Frontal cortex (tissue), 4 donors: Measurements from ENCODE around the gene TMEM108. TPM values are rescaled to one million over a fixed set of nuclear protein-coding genes. Genes with fewer than 3 reads are reported as not detected.

Source experiments
- DNase-seq, 2 donors: peaks; one replicate each; pipeline ENCODE4 v3.0.0; 2012; ENCODE audit warnings: low spot score in 2 of 2
- FAIRE-seq: peaks from 2 replicates; lab custom pipeline; 2012; peaks lifted over from hg19 to GRCh38; lab: Jason Lieb, UNC
- total RNA-seq: library from RNA; depleted of rRNA; stranded (reverse); fragments of >200 nt; gene quantifications from one replicate; pipeline ENCODE4 v1.2.3, GENCODE V29; 2014
- donor health status: control.
- donor health status: control.
- donor health status: control.

TMEM108 gene
- total RNA-seq, 1 donor from 2014 or later = 18.3 TPM

DNA sequence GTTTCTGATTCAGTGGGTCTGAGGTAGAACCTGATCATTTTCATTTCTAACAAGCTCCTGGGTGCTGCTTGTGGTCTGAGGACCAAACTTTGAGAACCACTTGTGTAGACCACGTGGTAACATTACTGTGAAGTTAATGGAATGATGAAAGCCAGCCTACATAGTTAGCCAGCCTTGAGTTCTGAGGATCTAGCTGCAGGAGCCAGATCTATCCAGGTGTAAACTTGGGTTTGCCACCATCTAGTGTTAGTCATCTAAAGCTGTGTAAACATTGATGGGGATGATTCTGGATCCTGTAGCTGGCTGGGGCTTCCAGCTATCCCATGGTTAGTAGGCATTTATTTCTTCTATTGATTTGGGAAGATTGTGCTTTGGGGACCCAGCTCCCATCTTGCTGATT is 170.0 kb downstream of the TMEM108 start:
- no peak for FAIRE-seq
- DNase-seq = no peak

DNA sequence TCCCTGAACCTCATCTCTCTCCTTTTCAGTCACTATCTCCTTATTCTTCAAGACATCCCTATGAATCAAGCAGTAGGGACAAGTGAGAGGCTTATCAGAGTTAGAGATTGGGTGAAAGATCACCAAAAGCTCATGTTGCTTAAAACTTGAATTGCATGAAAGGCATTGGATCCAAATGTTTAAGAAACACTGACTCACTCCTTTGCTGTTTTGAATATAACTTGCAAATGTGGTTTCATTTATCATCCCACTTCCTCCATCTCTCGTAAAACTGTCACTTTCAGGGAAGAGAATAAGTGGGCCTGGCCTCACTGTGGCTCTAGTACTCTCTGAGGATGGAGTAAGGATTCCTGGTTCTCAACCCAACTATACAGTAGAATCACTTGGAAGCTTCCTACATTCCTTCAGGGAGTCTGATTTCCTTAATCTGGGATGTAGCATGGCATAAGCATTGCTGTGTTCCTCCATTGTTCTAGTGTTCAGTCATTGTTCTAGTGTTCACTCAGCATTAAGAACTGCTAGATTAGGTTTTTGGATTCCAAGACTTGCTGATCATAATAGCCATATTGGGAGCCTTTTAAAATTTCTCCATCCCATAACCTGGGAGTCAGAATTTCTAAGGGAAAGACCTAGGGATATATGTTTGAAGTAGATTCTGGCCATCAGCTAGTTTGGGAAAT is 171.8 kb downstream of the TMEM108 start:
- FAIRE-seq = no peak
- DNase-seq = no peak

DNA sequence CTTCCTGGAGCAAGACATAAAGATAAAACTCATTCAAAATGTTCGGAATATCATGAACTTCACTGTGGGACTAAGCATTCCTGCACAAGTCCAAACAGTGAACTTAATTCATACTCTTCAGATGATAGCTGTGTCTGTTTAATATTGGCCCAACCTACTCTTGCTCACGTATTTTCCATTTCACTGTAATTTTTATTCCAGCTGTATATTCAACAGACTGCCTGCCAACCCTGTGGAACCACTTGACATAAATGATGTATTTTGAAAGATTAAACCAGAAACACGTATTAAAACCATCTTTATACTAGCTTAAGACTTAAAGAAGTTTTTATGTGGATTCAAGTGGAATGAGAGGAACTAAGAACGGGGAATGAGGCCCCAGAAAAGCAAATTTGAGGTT is 172.5 kb downstream of the TMEM108 start:
- no peak for FAIRE-seq
- no peak for DNase-seq

DNA sequence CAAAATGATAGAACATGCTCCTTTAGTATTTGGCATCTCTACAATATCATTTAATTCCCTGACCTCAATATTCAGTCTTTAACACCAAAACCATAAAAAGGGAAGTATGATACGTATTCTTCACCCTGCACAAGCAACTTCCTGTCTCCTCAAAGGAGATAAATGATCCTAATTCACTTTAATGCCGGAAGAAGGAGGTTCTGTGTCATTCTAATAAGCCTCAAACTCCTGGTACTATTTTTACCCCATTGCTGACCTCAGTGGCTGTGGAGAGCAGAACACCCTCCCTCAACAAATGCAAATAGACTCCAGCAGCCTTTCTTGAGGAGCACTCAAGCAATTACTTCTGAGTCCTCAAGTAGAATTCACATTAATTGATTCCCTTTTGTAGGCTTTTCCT is 173.3 kb downstream of the TMEM108 start:
- DNase-seq (no peak), FAIRE-seq (no peak)

DNA sequence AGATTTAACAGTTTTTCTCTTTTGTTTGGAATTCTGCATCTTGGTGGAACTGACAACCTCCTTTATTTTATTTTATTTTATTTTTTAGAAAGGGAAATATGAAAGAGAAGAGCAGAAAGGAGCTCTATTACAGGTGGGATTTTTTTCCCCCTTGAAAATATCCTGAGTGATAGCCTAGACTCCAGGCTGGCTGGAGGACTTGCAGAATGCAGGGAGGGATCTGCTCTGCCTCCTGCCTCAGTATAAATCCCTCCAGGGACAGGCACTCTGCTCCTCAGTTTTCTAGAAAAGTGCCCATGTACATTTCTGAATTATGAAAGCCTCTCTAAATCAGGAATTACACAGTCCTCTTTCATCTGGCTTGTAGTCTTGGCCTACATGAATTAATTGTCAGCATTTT is 173.7 kb downstream of the TMEM108 start:
- FAIRE-seq = no peak
- DNase-seq = no peak

DNA sequence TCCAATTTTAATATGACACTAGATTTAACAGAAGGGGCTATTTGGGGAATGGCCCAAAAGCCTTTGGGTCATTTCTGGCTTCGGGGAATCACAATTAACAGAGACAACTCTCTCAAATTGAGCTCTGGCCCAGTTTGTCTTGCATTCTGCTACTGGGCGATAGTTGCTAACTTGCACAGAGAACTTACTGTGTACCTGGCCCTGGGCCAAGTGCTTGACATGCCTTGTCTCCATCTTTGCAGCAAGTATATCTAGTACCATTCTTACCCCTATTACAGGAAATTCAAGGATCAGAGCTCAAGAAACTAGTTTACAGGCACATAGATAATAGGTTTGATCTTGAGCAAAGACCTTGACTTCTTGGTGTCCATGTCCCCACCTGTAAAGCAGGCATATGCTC is 175.7 kb downstream of the TMEM108 start:
- no peak for DNase-seq
- no peak for FAIRE-seq

DNA sequence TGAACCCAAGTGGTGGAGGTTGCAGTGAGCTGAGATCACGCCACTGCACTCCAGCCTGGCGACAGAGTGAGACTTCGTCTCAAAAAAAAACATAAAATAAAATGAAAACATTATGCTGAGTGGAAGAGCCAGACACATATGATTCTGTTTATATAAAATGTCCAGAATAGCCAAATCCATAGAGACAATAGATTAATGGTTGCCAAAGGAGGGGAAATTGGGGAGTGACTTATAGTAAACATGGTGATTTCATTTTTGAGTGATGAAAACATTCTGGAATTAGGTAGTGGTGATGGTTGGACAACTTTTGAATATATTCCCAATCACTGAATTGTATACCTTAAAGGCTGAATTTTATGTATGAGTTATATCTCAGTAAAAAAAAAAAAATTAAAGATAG is 189.6 kb downstream of the TMEM108 start:
- no peak for FAIRE-seq
- no peak for DNase-seq

DNA sequence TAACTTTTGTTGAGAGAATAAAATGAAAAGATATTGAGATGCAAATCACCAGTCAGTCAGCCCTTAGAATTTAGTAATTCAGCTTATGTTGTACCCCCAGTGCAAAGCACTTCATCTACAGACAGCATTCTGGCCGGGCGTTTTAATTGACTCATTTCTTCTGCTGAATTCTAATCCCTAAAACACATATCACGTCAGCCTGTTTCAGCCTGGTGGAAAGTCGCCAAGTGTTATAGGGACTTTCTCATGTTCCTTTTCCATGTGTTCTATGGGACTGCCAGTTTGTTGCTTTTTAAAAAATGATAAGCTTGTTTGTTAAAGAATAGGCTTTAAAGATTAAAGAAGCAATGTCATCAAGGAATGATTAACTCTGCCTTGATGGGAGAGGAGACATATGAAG is 192.0 kb downstream of the TMEM108 start:
- DNase-seq = no peak

DNA sequence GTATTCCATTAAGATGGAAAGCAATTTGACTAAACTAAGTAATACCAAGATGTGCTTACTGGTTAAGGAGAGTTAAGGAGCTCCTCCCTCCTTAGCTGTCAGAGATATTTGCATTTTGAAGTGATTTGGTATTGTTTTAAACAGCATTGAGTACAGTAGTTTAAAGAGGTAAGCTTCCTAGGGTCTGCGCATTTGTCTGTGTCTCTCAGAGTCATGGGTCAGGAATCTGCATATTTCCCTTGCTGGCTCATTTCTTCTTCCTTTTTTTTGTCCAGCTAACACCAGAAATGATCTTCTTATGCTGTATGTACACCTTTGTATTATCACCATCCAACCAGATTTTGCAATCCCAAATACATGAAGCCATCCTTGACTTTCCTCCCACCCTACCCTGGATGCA is 198.7 kb downstream of the TMEM108 start:
- FAIRE-seq (no peak), DNase-seq (no peak)

More for the DNA sequence above, 192.0 kb downstream of the TMEM108 start:
- FAIRE-seq = no peak

DNA sequence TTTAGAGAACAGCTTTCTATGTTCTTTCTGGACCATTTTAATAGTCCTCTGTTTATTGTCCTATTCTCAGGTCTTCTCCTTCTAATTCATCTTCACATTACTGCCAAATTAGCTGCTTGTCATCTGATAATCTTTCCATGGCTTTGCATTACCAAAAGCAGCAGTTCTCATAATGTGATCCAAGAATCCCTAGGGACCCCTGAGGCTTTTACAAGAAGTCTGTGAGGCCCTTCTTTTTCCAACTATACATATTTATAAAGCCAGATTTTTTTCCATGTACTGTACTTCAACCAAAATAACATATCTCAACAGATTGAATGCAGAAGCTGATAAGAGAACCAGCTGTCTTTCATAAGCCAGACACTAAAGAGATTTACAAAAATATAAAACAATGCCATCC is 199.2 kb downstream of the TMEM108 start:
- DNase-seq (no peak), FAIRE-seq (no peak)

DNA sequence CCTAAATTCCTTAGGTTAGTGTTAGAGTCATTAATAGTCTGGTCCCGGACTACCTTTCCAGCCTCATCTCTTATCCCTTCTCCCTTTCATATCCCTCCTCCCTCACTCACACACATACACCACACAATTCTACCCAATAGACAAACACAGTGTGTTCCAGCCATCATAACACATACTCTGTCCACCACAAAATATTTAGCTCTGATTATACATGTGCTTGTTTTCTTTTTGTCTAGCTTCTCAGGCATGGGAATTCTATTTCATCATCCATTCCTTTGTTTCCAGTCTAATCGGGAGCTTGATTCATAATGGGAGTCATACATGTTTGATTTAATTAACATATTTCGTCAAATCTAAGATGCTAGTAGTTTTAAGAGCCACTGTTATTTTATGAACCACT is 199.8 kb downstream of the TMEM108 start:
- FAIRE-seq = no peak
- no peak for DNase-seq

DNA sequence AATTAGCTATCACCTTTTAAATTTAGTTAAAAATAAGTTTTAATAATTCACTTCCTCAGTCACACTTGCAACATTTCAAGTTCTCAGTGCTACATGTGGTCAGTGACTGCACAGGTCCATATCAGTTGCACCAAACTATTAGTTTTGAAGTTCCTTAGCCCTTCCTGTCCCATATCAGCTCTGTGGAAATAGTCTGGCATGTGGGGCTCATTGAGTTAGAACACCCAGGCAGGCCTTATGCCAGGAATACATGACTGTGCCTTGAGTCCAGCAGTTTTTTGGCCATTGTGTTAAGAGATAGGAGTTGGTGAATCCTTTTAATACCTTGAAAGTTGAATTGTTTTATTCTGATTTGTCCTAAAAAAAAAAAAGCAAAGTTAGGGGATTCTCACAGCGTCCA is 207.9 kb downstream of the TMEM108 start:
- FAIRE-seq (no peak), DNase-seq (no peak)

DNA sequence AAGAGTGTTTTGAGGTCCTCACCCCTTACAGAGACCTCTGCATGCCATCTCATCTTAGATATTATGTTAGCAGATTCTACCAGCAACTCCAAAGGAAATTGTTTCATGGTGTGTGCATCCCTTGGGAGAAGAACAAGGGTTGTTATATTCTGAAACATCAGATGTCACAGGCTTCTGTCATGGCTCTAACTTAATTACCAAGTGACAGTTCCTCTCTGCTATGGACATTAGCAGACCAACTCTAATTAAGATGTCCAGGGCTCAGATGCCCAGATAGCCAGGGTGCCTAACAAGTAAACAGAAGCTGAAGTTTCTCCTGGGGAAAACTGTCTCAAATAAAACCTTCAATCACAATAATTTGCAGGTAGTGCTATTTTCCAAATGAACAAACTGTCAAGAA is 208.6 kb downstream of the TMEM108 start:
- FAIRE-seq (no peak), DNase-seq (no peak)

DNA sequence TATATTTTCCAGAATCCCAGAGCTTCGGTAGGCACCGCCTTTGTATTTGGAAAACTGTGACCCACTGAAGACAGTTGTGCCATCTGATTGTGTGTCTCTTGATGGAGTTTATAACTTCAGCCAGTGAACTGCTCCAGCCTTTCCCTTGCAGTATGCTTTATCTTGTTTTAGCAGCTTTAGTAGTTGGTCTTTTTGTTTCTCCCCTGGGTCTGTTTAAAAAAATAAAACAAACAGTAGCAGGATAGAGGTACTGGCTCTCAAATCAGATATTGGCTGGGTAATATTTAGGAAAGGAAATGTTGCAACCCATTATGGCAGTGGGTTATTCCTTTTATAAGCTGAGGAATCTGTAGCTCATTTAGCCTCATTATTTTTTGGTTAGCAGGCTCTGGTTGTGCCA is 210.2 kb downstream of the TMEM108 start:
- FAIRE-seq (no peak), DNase-seq (no peak)

DNA sequence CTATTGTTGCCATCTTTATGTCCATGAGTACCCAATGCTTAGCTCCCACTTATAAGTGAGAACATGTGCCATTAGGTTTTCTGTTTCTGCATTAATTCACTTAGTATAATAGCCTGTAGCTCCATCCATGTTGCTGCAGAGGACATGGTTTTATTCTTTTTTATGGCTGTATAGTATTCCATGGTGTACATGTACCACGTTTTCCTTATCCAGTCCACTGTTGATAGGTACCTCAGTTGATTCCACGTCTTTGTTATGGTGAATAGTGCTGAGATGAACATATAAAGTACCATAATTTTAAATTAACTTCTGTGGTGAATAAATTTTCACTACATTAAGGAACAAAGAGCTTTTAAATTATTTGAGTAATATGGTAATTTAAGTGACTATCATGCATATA is 211.3 kb downstream of the TMEM108 start:
- no peak for DNase-seq
- FAIRE-seq = no peak

DNA sequence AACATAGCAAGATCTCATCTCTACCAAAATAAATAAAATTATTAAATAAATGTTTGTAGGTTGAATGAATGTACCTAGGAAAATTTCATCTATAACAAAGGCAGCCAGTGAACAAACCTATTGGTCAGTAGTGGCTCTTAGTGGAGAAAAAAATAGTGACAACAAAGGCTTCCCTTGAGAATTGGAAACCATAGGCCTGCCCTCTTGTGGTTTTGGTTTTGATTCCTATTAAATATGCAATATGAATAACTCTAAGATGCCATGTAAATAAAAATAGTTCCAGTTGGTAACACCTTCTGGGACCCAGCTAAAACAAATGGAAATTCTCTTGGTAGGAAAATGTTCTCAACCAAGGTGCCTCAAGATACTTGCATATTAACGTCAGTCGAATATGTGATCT is 216.0 kb downstream of the TMEM108 start:
- DNase-seq (no peak), FAIRE-seq (no peak)

DNA sequence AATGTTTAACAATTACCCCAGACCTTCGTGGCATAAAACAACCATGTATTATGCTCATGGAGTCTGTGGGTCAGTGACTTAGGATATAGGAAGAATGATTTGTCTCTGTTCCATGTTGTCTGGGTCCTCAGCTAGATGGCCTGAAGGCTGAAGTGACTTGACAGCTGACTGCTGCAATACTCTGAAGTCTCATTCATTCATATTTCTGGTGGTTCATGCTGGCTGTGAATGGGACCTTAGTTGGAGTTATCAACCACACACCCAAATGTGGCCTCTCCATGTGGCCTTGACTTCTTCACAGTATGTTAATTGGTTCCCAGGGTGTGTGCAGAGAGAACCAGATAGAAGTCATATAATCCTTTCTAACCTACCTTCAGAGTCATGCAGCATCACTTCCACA is 216.5 kb downstream of the TMEM108 start:
- no peak for FAIRE-seq
- DNase-seq = no peak

DNA sequence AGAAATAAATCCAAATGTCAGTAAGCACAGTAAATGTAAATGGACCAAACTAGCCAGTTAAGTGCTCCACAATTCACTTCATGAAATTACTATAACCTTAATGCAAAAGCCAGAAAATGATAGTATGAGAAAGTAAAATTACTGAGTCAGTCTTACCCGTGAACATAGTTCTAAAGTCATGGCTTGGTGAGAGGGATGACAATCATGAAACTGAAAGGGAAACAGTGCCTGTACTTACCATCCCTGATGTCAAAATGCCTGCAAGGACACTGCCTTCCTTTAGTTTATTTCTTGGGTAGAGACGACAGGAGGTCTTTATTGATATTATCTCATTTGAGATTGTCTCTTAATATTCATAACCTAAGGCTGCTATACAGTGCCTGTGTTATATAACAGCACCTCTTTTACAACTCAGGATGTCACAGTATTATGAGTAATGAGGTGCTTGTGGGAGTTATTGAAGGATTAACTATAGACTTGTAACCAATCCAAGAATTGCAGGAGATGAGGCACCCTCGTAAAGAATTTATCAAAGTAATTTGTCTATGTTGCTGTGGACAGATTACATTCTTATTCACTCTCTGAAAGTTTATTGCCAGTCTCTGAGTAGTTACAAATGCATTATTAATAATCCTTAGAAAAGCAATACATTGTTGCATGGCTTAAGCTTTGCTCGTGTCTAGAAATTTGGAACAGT is 218.7 kb downstream of the TMEM108 start:
- no peak for FAIRE-seq

DNA sequence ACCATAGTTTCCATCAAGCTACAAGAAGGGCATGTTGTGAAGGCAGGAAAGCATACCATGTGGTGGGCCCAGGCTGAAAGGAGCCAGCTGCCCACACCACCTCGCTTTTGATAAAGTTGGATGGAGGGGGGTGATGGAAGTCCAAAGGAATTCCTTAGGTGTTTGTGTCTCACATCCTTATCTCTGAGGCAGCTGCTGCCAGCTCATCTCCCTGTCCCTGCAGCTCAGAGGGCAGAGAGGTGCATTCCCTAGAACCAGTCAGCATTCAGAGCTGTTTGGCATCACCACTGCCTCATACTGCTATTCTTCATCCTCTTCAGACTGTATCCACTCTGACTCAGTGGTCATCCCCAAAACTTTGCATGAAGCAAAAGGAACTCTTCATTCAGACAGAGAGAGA is 220.2 kb downstream of the TMEM108 start:
- FAIRE-seq = no peak
- no peak for DNase-seq

More for the DNA sequence above, 218.7 kb downstream of the TMEM108 start:
- no peak for DNase-seq

DNA sequence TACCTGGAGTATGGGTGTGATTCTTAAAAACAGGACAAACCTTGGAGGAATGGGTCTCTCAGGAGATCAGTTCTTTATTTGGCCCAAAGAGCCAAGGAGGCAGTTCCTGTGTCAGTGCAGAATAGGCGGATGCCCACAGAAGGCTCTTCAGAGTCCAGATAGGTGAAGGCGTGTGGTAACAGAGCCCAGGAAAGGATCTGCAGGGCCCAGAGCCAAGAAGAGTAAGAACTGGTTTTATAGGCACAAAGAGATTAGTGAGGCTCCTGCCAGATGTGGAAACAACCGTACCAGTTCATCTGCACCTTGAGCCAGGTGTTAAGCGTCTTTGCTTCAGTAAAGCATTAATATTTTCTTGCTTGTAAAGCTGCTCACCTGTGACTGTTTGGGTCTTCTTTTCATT is 221.6 kb downstream of the TMEM108 start:
- no peak for DNase-seq
- no peak for FAIRE-seq

DNA sequence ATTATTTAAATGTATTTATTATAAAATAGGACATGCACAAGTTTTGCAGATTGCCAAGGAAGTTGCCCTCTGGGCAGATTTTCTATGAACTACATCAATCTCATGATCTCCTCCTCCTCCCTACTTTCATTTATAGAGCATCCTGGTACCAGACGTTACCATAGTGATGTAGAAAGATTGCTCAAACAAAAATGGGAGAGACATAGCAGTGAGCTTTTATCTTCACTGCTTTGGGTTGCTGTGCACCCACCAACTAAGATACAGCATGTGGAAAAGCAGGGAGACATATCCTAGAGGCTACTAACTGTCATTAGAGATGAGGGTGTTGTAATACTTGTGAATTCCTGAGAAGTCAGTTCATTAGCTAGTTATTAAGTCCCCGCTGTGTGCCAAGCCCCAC is 224.1 kb downstream of the TMEM108 start:
- no peak for DNase-seq
- FAIRE-seq = no peak

DNA sequence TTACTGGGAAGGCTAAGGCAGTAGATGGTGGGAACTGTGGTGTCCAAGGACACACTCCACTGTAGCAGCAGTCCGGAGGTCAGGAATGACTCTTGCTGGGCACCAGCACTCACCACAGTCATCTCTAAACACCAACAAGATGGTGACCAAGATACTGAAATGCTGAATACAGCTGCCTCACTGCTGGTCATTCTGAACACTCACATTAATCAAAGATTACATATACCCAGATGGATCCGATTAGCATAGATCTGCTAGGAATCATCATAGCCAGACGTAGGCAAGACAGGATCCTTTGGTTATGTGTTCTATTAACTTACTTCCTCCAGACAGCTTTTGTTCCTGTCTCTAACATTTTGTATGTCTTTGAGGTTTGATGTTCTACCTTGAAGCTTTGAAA is 226.7 kb downstream of the TMEM108 start:
- DNase-seq = no peak
- FAIRE-seq = no peak
